ENCODE results near the gene FLYWCH2. TPM values are rescaled to one million over a fixed set of nuclear protein-coding genes. Genes with fewer than 3 reads are reported as not detected.

FLYWCH2 gene
- total RNA-seq, 2 donors from 2014 or later: 78.8 to 150 TPM

DNA sequence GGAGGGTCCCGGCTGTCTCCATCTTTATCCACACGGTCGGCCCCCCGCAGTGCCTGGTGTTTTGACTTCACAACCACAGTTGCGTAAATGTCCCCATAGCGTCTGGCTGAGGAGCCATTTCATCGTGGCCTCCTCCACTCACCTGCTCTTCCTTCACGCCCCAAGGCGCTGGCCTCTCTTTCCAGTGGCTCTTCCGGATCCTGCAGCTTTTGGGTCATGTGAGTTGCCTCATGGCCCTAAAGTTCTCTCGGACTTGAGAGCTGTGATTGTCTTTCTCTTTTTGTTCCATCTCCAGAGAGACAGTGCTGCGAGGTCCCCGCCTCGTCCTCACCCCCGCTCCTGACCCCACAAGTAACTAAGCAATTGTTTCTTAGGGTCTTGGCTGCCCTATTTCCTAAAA, 51.4 kb downstream of the FLYWCH2 start:
- intact Hi-C loops (cut with DNase I): no loop called here
- H3K4me3 ChIP-seq: no peak overlapping the region
- H3K27ac ChIP-seq: no peak overlapping the region
- no peak for TF ChIP-seq POLR2AphosphoS5 (IDR thresholded peaks at IDR 0.05)
- TF ChIP-seq, protein P1, sequence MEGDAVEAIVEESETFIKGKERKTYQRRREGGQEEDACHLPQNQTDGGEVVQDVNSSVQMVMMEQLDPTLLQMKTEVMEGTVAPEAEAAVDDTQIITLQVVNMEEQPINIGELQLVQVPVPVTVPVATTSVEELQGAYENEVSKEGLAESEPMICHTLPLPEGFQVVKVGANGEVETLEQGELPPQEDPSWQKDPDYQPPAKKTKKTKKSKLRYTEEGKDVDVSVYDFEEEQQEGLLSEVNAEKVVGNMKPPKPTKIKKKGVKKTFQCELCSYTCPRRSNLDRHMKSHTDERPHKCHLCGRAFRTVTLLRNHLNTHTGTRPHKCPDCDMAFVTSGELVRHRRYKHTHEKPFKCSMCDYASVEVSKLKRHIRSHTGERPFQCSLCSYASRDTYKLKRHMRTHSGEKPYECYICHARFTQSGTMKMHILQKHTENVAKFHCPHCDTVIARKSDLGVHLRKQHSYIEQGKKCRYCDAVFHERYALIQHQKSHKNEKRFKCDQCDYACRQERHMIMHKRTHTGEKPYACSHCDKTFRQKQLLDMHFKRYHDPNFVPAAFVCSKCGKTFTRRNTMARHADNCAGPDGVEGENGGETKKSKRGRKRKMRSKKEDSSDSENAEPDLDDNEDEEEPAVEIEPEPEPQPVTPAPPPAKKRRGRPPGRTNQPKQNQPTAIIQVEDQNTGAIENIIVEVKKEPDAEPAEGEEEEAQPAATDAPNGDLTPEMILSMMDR (IDR thresholded peaks at IDR 0.05): no peak
- no peak for TF ChIP-seq POLR2A (IDR thresholded peaks at IDR 0.05)
- no peaks in the 10 kb centered on the region for H3K27me3 ChIP-seq (replicated peaks; ENCODE audit: insufficient read depth)
- DNase-seq (ENCODE audit: low spot score): no peak
- H3K9me3 ChIP-seq: no peaks in the 10 kb centered on the region
- H3K4me1 ChIP-seq (replicated peaks): no peaks in the 10 kb centered on the region
- WGBS: 83% methylated on average over 15 of the region's 15 CpGs
- H3K36me3 ChIP-seq: peaks cover 9 to 33% of the 10 kb centered on the region in 2 donors

DNA sequence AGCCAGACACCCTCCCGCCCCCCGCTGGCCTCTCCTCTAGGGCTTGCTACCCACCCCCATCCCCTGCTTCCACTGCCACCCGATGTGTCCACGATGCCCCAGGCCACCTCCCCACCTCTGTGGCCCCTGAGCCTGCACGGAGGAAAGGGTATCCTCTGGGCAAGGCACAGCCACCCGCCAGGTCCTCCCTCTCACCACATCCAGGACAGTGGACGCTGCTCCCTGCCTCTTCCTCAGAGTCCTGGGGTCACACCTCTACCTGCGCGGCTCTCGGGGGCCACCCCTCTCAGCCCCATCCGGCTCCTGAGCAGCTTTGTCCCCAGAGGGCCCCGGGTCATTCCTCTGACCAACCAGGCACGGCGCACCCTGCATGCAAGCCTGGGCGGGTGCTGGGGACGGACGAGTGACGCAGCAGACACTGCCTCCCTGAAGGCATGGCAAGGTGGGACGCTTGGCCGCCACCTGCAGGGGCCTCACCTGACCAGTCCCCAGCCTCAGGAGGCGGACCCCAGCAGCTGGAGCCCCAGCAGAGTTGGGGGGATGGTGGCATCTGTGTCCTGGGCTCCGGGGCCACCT, 53.5 kb downstream of the FLYWCH2 start:
- Histone ChIP-seq H3K9me3 (no peaks in the 10 kb centered on the region), H3K4me1 (replicated peaks) (no peaks in the 10 kb centered on the region), H3K36me3 (peaks cover 13 to 19% of the 10 kb centered on the region in 2 donors), H3K27ac (no peak overlapping the region), H3K4me3 (no peak overlapping the region), H3K27me3 (replicated peaks; ENCODE audit: insufficient read depth) (no peaks in the 10 kb centered on the region)
- 91% methylated on average over 18 of the region's 22 CpGs for WGBS
- no peak for DNase-seq (ENCODE audit: low spot score)
- intact Hi-C loops (cut with DNase I): no loop called here
- TF ChIP-seq POLR2AphosphoS5 (IDR thresholded peaks at IDR 0.05): no peak
- no peak for TF ChIP-seq POLR2A (IDR thresholded peaks at IDR 0.05)
- TF ChIP-seq, protein P1 (IDR thresholded peaks at IDR 0.05): no peak

- Histone ChIP-seq H3K36me3 (peaks cover 13 to 19% of the 10 kb centered on the region in 2 donors), H3K27ac (no peak overlapping the region), H3K27me3 (replicated peaks; ENCODE audit: insufficient read depth) (no peaks in the 10 kb centered on the region), H3K9me3 (no peaks in the 10 kb centered on the region), H3K4me3 (no peak overlapping the region), H3K4me1 (replicated peaks) (no peaks in the 10 kb centered on the region)
- DNase-seq (ENCODE audit: low spot score): no peak
- intact Hi-C loops (cut with DNase I): no loop called here
- WGBS: 90% methylated on average over 17 of the region's 24 CpGs
- TF ChIP-seq, protein P1 (IDR thresholded peaks at IDR 0.05): no peak
- TF ChIP-seq POLR2AphosphoS5 (IDR thresholded peaks at IDR 0.05) (no peak), POLR2A (IDR thresholded peaks at IDR 0.05) (no peak)
Observed at GRCh38 chr16:2937170-2937569, 54.2 kb downstream of the FLYWCH2 start.

DNA sequence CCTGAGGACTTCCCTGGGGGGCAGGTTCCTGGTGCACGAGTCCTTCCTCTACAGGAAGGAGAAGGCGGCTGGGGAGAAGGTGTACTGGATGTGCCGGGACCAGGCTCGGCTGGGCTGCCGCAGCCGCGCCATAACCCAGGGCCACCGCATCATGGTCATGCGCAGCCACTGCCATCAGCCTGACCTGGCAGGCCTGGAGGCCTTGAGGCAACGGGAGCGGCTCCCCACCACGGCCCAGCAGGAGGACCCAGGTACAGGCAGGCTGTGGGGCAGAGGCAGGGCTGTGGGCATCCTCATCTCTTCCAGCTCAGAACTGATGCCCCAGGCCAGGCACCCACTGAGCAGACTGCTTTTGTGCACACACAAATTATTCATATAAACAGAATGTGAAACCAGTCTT, 55.2 kb downstream of the FLYWCH2 start:
- H3K4me3 ChIP-seq: no peak overlapping the region
- no peaks in the 10 kb centered on the region for H3K9me3 ChIP-seq
- no peaks in the 10 kb centered on the region for H3K27me3 ChIP-seq (replicated peaks; ENCODE audit: insufficient read depth)
- H3K27ac ChIP-seq: no peak overlapping the region
- 93% methylated on average over 9 of the region's 12 CpGs for WGBS
- H3K36me3 ChIP-seq: peaks cover 13 to 19% of the 10 kb centered on the region in 2 donors
- DNase-seq (ENCODE audit: low spot score): no peak
- TF ChIP-seq, protein P1 (IDR thresholded peaks at IDR 0.05): no peak
- TF ChIP-seq POLR2AphosphoS5 (IDR thresholded peaks at IDR 0.05) (no peak), POLR2A (IDR thresholded peaks at IDR 0.05) (no peak)
- intact Hi-C loops (cut with DNase I): no loop called here
- no peaks in the 10 kb centered on the region for H3K4me1 ChIP-seq (replicated peaks)

- H3K9me3 ChIP-seq: no peaks in the 10 kb centered on the region
- 52% methylated on average over 2 of the region's 2 CpGs for WGBS
- intact Hi-C loops (cut with DNase I): no loop called here
- no peaks in the 10 kb centered on the region for H3K27me3 ChIP-seq (replicated peaks; ENCODE audit: insufficient read depth)
- no peak overlapping the region for H3K4me3 ChIP-seq
- H3K27ac ChIP-seq: no peak overlapping the region
- no peak for DNase-seq (ENCODE audit: low spot score)
- H3K4me1 ChIP-seq (replicated peaks): no peaks in the 10 kb centered on the region
- peaks cover 16 to 19% of the 10 kb centered on the region in 2 donors for H3K36me3 ChIP-seq
- TF ChIP-seq, protein P1 (IDR thresholded peaks at IDR 0.05): no peak
- TF ChIP-seq POLR2A (IDR thresholded peaks at IDR 0.05): no peak
- TF ChIP-seq POLR2AphosphoS5 (IDR thresholded peaks at IDR 0.05): no peak
Observed at GRCh38 chr16:2939968-2940367, 57.0 kb downstream of the FLYWCH2 start.

Data from prostate gland (tissue), 2 donors.